GM21529 (cell line): Measurements from ENCODE around the gene MRPL37.
"Not testable (repeated sequence)": the region's sequence is repeated elsewhere in the genome, so short reads cannot be mapped to it uniquely, and the experiment has no call there.

Experiments used
- ATAC-seq: cut with Tn5 transposase; IDR thresholded peaks from one replicate; pipeline ENCODE4 v1.9.1; 2021; ENCODE audit not compliant: unreplicated experiment

MRPL37 gene

DNA sequence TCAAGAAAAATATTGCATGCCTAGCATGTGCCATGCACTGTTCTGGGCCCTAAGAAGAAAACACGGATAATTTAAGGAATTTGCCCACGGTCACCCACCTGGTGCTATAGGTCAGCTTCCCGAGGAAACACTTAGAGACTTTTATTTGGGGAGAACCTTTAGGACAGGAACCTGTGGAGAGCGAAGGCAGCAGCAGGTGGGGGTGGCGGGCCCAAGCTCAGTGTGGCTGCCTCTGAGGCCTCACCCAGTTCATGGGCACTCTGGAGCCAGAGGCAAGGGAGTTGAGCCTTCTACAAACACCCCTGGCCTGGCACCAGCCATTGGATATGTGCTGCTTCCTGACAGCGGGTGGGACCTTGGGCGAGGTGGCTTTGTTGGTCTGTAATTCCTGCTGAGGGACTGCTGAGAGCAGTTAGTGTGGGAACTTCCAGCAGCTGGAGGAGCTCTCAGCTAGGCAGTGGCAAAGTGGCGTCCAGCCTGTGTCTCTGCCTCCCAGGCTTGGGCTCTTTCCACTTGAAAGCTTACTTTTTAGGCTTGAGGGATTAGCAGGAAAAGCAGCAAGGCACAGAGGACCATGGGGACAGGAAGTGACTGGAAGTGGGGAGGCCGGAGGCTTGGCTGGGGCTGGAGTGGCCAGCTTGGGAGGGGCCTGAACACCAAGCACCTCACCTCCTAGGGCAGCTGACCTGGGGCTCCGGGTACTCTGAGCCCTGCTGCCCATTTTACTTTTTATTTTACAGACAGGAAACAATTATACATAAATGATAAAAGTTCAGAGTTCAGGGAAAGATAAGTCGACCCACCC lies 19.1 kb downstream of the MRPL37 start:
- no peak for ATAC-seq

DNA sequence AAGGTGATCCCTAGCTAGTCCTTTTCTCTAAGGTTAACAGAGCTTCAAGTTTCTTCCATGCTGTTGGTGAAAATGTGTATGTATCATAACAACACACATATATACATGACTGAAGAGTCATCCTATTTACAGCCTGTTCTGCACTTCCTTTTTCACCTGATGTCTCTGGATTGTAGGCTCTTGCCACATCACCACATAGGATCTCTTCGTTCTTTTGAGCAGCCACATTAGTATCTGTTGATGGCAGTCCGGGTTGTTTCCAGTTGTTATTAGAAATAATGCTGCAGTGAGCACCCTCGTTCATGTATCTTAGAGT lies 19.7 kb downstream of the MRPL37 start:
- ATAC-seq, result no peak

DNA sequence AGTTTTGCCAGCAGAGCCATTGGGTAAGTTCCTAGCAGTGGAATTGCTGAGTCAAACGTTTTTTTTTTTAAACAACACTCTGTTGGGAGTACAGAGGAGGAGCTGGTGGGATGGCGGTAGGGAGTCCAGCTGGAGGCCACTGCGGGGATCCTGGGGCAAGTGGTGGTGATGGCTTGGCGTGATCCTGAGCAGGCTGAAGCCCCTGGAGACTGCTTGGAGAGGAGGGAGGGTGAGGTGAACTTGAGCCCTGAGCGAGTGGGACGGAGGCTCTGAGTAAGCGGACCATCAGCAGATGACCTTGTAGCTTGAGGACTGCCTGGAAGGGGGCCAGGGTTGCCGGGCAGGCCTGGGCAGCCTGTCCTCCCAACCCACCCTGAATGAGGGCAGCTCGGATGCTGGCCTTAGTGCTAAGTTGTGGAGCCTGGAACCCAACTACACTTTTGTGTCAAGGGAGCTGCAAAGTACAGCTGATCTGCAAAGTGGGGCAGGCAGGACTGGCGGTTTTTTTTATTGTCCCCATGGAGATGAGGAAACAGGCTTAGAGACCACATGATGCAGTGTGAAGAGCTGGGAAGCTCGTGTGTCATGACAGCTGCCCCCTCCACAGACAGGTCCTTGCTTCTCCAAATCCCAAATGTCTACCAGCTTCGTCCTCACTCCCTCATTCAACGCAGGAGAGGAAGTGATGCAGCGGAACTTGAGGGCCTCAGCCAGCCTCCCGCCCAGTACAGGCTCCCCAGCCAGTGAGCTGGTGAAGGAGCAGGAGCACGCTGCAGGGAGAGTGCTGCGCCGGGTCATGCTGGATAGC lies 20.2 kb downstream of the MRPL37 start:
- ATAC-seq, result no peak

DNA sequence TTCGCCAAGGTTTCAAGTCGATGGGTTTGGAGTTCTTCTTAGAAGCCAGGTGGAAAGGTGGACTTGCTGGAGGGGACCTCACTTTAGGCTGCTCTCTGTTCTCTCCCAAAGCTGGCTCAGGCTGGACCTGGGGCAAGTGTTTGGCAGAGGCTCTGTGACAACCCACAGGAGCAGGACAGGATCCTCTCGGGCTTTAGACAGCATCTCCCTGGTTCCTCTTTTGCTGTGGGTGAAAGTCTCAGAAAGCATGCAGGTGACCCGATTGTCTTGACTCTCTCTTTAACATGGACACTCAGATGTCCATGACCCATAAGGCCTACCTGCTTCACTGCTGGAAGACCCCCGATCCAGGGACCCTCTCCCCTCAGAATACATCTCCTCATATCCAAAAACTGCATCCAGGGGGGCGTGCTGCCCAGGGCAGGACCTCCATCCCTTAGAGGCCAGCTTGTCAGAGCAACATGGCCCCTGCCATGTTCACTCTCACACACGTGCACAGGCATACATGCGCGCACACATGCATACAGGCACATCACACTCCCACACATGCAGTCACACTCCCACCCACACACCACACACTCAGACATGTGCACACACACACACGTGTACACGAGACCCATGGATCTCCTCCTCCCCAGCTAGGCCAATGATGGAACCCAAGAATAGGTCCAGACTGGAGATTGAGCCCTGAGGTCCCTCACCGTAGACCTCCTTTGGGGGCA lies 21.3 kb downstream of the MRPL37 start:
- no peak for ATAC-seq

DNA sequence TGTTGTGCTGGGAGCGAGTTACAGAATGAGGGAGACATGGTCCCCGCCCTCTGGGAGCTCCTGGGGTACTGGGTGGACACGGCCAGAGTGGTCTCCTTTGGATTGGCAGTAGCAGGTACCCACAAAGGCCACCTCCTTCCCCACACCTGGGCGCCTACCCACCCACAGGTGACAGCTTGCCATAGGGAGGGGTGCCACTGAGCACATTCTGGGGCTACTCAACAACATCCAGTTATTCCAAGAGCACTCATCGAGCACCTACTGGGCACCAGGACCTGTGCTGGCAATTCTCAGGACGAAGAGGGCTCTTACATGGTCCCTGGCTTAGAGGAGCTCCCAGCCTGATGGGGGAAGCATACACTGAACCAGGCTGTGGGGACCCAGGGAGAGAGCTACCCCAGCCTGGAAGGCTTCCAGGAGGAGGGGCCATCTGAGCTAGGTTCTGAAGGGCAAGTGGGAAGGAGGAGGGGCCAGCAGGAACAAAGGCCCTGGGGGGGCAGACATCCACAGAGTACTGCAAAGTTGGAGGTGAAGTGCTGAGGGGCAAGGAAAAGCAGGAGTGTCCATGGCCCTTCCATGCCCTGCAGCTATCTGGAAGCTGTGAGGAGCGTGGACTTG lies 22.0 kb downstream of the MRPL37 start:
- no peak for ATAC-seq

DNA sequence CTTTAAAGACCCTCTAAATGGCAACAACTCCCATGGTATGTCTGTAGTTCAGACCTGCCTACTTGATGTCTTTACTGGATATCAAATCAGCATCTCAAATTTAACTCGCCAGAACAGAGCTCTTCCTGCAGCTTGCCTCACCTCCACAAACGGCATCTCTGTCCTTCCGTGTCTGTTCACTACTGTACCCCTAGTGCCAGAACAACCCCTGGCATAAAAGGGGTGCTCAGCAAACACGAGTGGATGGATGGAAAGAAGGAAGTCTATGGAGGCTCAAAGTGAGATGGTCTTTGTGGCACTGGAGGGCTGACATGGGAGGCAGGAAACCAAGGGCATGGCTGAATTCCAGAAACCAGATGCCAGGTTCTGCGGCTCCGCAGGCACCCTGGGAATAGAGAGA lies 22.7 kb downstream of the MRPL37 start:
- ATAC-seq, result no peak

DNA sequence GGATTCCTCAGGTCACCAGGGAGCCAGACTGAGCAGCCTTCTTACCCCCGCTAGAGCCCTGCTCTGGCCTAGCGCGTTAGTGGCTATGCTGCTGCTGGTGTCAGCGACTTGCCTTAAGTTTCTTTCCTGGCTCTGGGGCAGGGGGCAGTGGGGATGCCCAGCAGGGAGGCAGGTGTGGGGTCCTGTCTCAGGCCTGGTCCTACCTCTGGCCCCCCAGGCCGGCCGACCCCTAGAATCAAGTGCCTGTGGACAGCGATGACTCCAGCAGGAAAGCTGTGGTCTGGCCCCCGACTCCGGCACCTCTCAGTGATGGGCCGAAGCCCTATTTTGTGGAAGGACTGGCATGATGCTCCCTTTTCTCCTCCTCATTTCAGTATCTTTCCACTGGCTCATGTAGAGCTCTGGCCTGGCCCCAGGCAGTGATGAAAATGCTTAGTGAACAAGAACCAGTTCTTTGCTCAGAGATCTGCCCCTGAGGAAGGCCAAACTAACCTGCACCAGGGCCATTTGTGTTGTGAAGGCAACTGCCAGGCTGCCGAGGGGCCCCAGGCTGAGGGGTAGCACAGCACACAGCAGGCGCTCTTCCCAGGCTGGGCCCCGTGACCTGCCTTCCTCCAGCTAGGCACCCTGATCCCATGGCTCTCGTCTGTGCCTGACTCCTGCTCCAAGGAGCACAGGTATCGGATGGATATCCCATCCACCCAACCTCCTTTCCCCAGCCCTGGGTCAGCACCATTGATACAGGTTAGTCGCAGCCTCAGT lies 23.7 kb downstream of the MRPL37 start:
- ATAC-seq, result no peak

DNA sequence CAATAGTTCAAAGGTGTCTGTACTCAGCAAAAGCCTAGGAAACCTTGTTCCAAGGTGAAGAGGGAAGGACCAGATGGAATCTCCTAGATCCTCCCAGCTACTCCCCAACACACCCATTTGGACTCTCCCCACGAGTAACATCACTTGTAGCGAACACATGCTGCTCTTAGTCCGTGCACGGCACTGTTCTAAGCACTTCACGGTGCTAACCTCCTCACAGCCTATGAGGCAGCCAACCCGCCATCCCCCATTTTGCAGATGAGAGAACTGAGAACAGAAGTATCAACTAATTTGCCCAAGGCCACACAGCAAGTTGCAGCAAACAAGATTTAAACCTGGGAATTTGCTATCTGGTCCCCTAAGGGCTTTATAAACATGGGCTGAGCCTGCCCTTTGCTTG lies 24.3 kb downstream of the MRPL37 start:
- no peak for ATAC-seq

DNA sequence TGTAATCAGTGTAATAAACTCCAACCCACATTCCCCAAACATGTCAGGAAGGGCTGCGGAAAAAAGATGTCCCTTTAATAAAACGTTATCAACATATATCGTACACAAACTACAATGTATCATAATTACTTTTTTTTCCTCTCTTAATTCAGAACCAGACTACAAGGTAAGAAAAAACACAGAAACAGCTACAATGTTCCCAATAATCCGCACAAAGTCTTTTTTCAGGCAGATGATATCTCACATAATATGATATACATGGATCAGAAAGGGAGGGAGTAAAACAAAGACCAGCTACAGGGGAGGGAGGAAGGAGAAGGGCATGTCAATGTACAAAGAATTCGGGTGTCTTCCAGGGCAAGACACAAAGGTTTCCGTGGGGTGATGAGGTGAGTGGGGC lies 25.4 kb downstream of the MRPL37 start:
- ATAC-seq, result no peak

DNA sequence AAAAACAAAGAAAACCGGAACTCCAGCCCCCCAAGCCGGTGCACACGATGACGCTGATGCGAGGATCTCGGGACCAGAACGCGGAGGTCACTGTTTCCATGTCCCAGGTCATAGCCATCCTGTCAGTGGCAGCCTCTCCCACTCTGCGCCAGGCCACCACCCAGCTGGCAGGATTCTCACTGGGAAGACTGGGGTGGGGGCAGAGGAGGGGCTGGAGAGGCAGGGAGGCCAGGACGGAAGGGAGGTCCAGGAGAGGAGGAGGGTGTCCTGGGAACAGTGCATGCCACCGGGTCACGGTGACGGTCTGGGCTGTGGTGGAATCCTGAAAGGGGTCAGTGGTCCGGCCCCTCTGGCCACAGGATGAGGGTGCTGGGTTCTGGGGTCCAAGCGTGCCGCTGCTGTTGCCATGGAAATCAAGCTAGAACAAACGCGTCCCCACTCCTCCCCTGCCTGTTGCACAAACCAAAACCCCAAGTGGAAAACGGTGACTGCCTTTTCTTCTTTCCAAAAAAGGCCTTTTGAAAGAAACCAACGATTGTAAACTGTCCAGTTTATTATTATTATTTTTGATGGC lies 26.1 kb downstream of the MRPL37 start:
- no peak for ATAC-seq

DNA sequence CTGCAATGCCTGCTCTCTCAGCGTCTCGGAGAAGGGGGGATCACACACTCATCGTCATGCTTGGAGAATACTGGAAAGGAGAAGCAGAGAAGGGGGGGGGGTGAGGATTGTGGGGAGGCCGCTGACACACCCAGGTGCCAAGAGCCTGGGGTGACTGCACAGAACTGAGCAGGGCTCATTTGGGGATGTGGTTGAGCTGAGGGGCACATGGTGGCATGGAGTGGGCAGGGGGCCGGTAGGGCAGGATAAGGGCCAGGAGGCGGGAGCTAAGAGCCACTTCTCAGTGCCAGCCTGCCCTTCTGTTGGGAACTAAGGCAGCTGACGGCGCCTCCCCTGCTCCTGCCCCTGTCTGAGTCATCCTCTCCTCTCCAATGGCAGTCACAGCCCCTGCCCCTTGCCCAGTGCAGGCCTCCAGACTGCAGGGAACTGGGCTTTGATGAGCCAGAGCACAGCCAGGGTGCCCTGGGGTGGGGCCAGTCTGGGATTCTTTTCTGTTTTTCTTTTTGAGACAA lies 27.2 kb downstream of the MRPL37 start:
- no peak for ATAC-seq

DNA sequence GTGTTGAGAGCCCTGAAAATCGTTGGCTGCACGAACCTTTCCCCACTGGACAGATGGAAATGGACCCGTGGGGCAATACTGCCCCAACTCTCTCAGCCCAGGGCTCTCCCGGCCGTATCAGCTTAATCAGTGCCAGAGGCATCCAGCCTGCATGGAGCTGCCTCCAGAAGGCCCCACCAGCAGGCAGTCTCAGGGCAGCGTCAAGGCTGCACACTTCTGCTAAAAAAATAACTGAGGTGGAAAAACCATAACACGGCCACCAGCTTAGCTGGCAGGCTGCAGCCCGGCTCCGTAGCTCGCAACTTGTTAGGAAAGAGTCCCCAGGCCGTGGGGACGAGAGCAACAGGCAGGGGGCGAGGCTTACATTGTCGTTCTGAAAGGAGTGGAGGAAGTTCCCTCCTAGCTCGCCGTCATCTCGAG lies 27.9 kb downstream of the MRPL37 start:
- ATAC-seq, result no peak

DNA sequence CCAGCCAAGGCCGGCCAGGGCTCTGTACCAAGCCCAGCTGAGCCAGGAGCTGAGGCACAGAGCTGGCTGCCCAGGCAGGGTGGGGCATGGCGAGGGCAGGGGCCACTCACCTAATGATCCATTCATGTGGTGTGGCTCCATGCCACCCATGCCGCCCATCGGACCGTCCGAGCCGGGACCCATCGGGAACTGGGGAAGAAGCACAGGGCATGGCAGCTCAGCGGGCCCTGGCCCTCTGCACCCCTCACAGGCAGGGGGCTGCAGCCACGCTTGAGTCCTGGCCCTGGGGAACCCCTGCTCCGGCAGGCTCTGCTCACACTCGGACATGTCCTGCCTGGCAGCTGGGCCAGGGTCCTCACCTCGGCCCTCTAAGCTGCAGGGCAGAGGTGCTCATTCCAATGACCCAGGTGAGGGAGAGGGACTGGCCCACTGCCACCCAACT lies 28.7 kb downstream of the MRPL37 start:
- no peak for ATAC-seq

DNA sequence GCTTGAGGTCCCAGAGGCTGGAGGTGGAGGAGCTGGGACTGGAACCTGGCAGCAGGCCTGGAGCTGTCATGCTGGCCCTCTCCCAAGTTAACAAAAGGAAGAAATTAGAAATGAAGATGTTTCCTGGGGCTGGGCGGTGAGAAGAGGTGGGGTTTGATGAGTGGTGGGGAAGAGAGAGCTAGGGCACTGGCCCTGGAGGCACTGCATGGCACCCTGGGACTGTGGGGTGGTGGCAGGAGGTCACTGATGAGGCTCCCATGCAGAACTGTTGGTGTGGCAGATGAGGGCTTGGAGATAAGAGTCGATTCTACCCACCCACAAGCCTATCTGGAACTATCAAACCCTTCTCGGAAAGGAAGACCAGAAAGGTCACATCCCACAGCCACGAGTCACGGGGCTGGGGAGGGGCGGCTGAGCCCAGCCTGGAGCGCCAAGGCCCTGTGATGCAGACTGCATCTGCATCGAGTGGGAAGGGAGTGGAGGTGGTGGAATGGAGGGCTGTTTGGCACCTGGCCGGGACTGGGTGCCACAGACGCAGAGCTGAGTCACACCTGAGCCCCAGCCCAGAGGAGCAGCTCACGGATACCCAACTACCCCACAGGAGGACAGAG lies 29.4 kb downstream of the MRPL37 start:
- ATAC-seq, result no peak

DNA sequence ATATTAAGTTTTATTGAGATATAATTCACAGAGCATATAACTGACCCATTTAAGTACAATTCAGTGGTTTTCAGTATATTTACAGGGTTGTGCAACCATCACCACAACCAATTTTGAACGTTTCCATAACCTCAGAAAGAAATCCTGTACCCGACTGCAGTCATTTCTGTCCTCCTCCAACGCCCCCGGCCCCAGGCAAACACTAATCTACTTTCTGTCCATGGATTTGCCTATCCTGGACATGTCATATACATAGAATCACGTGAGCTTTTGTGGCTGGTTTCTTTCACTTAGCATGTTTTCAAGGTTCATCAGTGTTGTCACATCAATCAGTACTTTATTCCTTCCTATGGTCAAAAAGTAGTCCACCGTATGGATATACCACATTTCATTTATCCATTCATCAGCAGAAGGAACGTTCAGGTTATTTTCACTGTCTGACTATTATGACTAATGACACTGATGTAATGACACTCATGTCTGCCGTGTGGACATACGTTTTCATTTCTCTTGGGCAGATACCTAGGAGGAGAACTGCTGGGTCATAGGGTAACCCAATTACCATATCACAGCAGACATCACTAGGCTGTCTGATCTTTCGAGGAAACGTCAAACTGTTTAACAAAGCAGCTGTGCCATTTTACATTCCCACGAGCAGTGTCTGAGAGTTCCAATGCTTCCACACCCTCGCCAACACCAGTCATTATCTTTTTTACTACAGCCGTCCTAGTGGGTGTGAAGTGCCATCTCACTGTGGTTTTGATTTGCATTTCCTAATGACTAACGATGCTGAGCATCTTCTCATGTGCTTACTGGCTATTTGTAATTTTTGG lies 30.8 kb downstream of the MRPL37 start:
- no peak for ATAC-seq

DNA sequence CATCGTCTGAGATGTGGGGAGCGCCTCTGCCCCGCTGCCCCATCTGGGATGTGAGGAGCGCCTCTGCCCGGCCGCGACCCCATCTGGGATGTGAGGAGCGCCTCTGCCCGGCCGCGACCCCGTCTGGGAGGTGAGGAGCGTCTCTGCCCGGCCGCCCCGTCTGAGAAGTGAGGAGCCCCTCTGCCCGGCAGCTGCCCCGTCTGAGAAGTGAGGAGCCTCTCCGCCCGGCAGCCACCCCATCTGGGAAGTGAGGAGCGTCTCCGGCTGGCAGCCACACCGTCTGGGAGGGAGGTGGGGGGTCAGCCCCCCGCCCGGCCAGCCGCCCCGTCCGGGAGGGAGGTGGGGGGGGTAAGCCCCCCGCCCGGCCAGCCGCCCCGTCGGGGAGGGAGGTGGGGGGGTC lies 33.2 kb downstream of the MRPL37 start:
- not testable (repeated sequence) for ATAC-seq

DNA sequence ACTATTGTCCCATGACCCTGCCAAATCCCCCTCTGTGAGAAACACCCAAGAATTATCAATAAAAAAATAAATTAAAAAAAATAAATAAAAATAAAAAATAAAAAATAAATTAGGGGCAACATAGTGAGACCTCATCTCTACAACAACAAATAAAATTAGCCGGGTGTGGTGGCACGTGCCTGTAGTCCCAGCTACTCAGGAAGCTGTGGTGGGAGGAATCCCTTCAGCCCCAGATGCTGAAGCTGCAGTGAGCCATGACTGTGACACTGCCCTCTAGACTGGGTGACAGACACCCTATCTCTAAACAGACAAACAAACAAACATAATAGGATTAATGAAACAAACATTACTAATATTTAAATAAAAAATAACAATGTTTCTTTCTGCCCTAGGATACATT lies 34.3 kb downstream of the MRPL37 start:
- no peak for ATAC-seq

DNA sequence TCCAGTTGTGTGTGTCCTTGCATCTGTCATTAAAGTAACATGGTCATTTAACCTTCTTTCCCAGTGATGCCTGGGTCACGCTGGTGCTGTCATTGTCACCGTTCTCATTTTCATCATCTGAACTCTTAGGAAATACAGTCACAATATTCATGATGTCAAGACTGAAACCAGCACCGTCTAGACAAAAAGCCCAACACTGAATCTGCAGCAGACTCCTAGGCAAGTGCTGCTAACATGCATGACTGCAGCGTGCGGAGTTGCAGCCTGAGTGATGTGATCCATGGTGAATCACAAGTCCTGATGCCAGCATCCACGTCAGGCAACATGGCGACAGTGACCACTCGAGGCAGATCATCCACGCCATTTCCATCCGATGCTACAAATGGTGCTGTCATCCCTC lies 37.6 kb downstream of the MRPL37 start:
- no peak for ATAC-seq
